ENCODE results near the gene CNTN3. TPM values are rescaled to one million over a fixed set of nuclear protein-coding genes. Genes with fewer than 3 reads are reported as not detected.

The CNTN3 gene
- total RNA-seq, 1 donor: 6.5 TPM

DNA sequence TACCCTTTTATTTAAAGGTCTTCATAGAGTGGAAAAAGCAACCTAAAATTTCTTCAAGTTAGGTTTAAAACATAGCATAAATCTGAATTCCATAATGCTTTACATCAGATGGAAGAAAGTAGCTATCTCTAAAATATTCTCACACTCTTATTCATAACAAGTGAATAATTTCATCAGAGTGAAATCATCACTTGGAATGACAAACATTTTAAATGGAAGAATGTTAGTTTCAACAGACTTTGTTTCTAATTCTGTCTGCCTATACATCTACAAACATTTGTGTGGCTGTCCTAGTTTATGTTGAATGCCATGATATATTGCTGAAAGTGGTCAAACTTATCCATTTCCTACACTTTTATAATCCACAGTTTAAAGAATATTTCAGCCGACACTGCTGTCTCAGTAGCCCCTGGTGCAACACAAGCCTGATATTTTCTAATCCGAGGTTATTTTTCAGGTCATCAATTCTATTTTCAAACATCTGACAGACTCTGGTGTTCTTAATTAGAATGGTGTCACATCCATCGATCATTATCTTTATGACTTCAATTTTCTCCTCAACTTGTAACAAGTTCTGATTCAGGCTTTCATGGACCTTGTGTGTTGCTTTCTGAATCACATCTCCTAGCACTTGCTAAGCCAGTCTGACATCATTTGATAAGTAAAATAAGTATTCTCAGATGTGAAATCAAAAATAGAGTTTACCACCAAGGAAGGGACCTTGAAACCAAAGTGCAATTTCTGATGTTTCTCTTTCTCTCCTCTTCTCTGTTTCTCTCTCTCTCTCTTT is 17.1 kb upstream of the CNTN3 start:
- no peak overlapping the region for H3K4me3 ChIP-seq (ENCODE audit: low read depth, low read length)
- no peak for DNase-seq (ENCODE audit: low read depth)
- TF ChIP-seq CTCF (IDR thresholded peaks at IDR 0.05; ENCODE audit: insufficient read depth, low read depth, low read length): no peak

DNA sequence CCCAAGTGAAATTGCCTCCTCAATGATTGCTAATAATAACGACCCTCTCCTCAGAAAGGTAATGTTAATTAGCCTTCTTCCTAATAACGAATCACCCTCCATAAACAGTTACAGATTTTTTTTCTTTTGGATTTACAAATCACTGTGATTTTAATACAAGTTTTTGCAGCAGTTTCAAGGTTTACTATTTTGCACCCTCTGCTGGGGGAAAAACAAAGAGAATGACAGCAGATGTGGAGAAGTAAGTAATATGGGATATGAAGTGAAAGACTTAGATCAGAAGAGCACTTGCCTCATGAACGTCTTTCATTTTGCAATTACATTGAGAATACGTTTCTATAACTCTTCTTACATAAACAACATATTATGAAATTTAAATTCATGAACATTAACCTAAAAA is 16.1 kb upstream of the CNTN3 start:
- DNase-seq (ENCODE audit: low read depth): peak; percentile 25
- TF ChIP-seq CTCF (IDR thresholded peaks at IDR 0.05; ENCODE audit: insufficient read depth, low read depth, low read length): peak; percentile 30
- no peak overlapping the region for H3K4me3 ChIP-seq (ENCODE audit: low read depth, low read length)

GRCh38 chr3:74626011-74626410 is 11.6 kb upstream of the CNTN3 start:
- no peak for DNase-seq (ENCODE audit: low read depth)
- no peak overlapping the region for H3K4me3 ChIP-seq (ENCODE audit: low read depth, low read length)
- no peak for TF ChIP-seq CTCF (IDR thresholded peaks at IDR 0.05; ENCODE audit: insufficient read depth, low read depth, low read length)

DNA sequence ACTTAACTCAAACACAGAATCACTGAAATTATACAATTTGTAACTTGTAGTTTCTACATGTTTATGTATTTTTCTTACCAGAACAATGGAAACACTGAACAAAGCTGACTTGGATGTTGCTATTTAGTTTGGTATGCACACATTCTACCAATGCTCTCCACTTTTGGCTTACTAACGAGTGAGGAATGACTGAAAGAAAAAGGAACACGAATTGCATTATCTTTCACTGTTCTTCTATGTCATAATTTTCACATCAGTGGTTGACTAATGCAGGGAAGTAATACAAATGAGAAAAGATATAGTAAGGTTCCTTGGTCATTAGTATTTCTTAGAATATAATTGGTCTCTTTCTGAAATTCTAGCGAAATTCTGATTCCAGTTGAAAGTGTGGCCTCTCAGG is 9.8 kb upstream of the CNTN3 start:
- no peak for TF ChIP-seq CTCF (IDR thresholded peaks at IDR 0.05; ENCODE audit: insufficient read depth, low read depth, low read length)
- no peak overlapping the region for H3K4me3 ChIP-seq (ENCODE audit: low read depth, low read length)
- no peak for DNase-seq (ENCODE audit: low read depth)

GRCh38 chr3:74623261-74623836 is 8.9 kb upstream of the CNTN3 start:
- TF ChIP-seq CTCF (IDR thresholded peaks at IDR 0.05; ENCODE audit: insufficient read depth, low read depth, low read length): no peak
- DNase-seq (ENCODE audit: low read depth): no peak
- no peak overlapping the region for H3K4me3 ChIP-seq (ENCODE audit: low read depth, low read length)

DNA sequence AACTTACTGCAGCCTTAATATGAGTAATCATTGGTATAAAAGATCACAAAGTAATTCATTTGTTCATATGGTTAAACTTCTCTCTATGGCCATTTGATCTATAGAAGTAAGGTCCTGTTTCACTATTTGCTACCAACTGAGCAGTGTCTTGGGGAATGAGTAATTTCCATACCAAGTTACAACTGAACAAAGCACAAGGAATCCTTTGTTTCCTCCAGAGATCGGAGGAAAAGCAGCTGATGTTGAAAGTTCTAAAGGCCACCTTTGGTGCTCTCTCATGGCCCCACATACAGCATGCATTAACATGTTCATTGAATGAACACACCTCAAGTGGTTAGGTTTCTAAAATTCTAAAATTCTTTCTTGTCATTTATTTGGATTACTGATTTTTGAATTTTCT is 7.1 kb upstream of the CNTN3 start:
- TF ChIP-seq CTCF (IDR thresholded peaks at IDR 0.05; ENCODE audit: insufficient read depth, low read depth, low read length): no peak

More for the DNA sequence above, 7.1 kb upstream of the CNTN3 start:
- no peak for DNase-seq (ENCODE audit: low read depth)
- no peak overlapping the region for H3K4me3 ChIP-seq (ENCODE audit: low read depth, low read length)

Measured in fibroblast of villous mesenchyme (primary cell).